ENCODE data around the gene TEPSIN.

DNA sequence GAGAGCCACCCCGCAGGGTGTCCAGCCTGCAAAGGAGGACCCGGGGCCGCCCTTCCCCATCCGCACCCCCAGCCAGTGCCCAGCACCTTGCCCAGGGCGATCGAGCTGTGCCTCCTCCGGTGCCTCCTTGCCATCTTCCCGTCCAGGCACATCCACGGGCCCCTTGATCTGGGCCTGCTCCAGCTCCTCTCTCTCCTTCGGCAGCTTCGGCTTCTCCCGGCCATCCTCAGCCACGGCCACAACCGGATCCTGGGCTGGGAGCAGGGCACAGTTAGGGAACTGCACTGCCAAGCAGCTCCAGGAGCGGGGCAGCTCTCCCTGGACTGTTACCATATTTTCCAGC, 14.1 kb upstream of the TEPSIN start:
- TF ChIP-seq, protein P1, sequence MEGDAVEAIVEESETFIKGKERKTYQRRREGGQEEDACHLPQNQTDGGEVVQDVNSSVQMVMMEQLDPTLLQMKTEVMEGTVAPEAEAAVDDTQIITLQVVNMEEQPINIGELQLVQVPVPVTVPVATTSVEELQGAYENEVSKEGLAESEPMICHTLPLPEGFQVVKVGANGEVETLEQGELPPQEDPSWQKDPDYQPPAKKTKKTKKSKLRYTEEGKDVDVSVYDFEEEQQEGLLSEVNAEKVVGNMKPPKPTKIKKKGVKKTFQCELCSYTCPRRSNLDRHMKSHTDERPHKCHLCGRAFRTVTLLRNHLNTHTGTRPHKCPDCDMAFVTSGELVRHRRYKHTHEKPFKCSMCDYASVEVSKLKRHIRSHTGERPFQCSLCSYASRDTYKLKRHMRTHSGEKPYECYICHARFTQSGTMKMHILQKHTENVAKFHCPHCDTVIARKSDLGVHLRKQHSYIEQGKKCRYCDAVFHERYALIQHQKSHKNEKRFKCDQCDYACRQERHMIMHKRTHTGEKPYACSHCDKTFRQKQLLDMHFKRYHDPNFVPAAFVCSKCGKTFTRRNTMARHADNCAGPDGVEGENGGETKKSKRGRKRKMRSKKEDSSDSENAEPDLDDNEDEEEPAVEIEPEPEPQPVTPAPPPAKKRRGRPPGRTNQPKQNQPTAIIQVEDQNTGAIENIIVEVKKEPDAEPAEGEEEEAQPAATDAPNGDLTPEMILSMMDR (IDR thresholded peaks at IDR 0.05; ENCODE audit: insufficient read depth, low read length, poor library complexity, severe bottlenecking) = no peak
- TF ChIP-seq EZH2phosphoT487 (conservative IDR thresholded peaks at IDR 0.05; ENCODE audit: low read length) = no peak
